HCT116 (cell line): ENCODE data around the gene SLC38A8.

Experiments
- CEBPB ChIP-seq: IDR thresholded peaks from 2 replicates; pipeline ENCODE4 v1.6.1; 2012; ENCODE audit warnings: low read depth
- EZH2phosphoT487 ChIP-seq: fragments of 200-600 bp; IDR thresholded peaks from 2 replicates; pipeline ENCODE4 v1.6.1; 2018; ENCODE audit warnings: antibody characterized with exemption, borderline replicate concordance
- JUND ChIP-seq: IDR thresholded peaks from 2 replicates; pipeline ENCODE4 v1.6.1; 2012
- POLR2A ChIP-seq: IDR thresholded peaks from 2 replicates; pipeline ENCODE4 v1.7.0; 2011; ENCODE audit warnings: borderline replicate concordance; ENCODE audit not compliant: insufficient read depth, insufficient read length; ENCODE audit errors: extremely low read depth
- TF ChIP-seq, protein P1 (sequence below), 3 experiments: fragments of 200-600 bp in 1 of 3; sonication (generic) in 1 of 3; IDR thresholded peaks in 2 of 3; conservative IDR thresholded peaks in 1 of 3; 2 replicates each; pipeline ENCODE4 v1.5.1; 2012 to 2017; ENCODE audit warnings: low read depth in 2 of 3, low read length in 2 of 3, antibody characterized with exemption in 1 of 3, borderline replicate concordance in 1 of 3, control low read depth in 1 of 3, mild to moderate bottlenecking in 1 of 3, mixed read lengths in 1 of 3, mixed run types in 1 of 3, moderate library complexity in 1 of 3; ENCODE audit not compliant: insufficient read depth in 1 of 3
- TF ChIP-seq, protein P2 (sequence below): IDR thresholded peaks from 2 replicates; pipeline ENCODE4 v1.6.1; 2012

DNA sequence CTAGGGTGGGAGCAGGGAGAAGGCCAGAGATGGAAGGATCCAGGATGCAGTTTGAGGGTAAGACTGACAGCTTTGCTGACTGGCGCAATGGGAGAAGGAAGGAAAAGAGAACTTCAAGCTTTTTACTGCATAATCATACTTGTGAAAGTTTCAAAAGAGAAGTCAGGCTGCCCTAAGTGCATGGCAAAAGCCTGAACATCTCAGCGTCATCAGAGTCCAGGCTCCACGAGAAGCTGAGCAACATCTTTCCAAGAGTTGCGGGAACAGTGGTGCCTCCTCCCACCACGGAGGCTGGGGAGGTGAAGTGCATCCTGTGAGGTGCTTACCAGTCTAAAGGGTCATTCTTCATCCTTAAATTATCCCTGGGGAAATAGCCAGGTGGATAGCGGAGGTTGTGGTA, 26.9 kb upstream of the SLC38A8 start:
- TF ChIP-seq JUND (no peak), EZH2phosphoT487 (no peak), POLR2A (no peak), CEBPB (no peak)
- TF ChIP-seq, protein P1, sequence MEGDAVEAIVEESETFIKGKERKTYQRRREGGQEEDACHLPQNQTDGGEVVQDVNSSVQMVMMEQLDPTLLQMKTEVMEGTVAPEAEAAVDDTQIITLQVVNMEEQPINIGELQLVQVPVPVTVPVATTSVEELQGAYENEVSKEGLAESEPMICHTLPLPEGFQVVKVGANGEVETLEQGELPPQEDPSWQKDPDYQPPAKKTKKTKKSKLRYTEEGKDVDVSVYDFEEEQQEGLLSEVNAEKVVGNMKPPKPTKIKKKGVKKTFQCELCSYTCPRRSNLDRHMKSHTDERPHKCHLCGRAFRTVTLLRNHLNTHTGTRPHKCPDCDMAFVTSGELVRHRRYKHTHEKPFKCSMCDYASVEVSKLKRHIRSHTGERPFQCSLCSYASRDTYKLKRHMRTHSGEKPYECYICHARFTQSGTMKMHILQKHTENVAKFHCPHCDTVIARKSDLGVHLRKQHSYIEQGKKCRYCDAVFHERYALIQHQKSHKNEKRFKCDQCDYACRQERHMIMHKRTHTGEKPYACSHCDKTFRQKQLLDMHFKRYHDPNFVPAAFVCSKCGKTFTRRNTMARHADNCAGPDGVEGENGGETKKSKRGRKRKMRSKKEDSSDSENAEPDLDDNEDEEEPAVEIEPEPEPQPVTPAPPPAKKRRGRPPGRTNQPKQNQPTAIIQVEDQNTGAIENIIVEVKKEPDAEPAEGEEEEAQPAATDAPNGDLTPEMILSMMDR (IDR thresholded peaks at IDR 0.05 in 2 of 3, conservative IDR thresholded peaks at IDR 0.05 in 1 of 3; ENCODE audit: borderline replicate concordance in 1 of 3, insufficient read depth in 1 of 3, low read depth in 2 of 3, low read length in 2 of 3), result no peak
- TF ChIP-seq, protein P2, sequence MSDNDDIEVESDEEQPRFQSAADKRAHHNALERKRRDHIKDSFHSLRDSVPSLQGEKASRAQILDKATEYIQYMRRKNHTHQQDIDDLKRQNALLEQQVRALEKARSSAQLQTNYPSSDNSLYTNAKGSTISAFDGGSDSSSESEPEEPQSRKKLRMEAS, result no peak
